ENCODE measurements around the gene CDC73. TPM values are rescaled to one million over a fixed set of nuclear protein-coding genes. Genes with fewer than 3 reads are reported as not detected.
"Not testable (repeated sequence)": the region's sequence is repeated elsewhere in the genome, so short reads cannot be mapped to it uniquely, and the experiment has no call there.

CDC73 gene
- total RNA-seq, 2 donors from 2014 or later: 27.8 to 30.1 TPM

DNA sequence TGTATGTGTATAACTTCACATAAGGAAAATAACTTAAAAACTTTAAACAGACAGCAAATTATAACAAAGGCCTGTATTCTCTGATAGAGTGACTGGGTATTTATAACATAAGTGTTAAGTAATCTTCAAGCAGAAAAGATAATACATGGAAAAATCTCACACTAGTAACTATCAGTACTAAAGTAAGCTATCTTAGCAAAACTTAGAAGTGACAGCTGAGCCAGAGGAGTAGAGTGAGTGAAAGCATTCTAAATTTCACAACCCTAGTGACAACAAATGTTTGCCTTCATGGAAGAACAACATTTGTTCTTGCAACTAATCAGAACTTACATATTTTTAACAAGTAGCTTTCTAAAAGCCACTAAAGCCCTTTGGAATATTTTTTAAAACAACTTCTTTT lies 139.1 kb downstream of the CDC73 start:
- DNase-seq (ENCODE audit: low spot score): no peak
- TF ChIP-seq, protein P1, sequence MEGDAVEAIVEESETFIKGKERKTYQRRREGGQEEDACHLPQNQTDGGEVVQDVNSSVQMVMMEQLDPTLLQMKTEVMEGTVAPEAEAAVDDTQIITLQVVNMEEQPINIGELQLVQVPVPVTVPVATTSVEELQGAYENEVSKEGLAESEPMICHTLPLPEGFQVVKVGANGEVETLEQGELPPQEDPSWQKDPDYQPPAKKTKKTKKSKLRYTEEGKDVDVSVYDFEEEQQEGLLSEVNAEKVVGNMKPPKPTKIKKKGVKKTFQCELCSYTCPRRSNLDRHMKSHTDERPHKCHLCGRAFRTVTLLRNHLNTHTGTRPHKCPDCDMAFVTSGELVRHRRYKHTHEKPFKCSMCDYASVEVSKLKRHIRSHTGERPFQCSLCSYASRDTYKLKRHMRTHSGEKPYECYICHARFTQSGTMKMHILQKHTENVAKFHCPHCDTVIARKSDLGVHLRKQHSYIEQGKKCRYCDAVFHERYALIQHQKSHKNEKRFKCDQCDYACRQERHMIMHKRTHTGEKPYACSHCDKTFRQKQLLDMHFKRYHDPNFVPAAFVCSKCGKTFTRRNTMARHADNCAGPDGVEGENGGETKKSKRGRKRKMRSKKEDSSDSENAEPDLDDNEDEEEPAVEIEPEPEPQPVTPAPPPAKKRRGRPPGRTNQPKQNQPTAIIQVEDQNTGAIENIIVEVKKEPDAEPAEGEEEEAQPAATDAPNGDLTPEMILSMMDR (IDR thresholded peaks at IDR 0.05): no peak
- no peaks in the 10 kb centered on the region for H3K9me3 ChIP-seq
- H3K27me3 ChIP-seq: no peaks in the 10 kb centered on the region
- peak overlapping the region in 1 of 2 donors; percentile 15 for H3K27ac ChIP-seq
- no peaks in the 10 kb centered on the region for H3K36me3 ChIP-seq
- no peaks in the 10 kb centered on the region for H3K4me1 ChIP-seq
- H3K4me3 ChIP-seq: no peak overlapping the region

DNA sequence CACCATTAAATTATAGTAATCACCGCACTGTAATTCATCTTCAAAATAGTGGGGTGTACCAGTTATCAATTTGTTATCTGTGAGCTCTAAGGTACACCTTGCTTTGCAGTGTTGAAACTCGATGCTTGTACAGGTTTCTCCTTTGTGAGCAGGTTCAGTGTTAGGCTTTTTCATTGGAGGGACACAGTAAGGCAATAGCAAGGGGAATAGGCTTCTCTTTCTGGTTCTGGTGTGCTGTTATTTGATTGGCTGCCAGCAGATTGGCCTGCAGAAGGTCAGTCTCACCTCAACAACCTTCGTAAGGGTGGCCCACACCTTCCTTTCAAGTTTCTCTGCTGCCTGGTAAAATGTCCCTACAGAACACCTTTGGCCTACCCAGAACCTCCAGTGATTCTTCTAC lies 140.8 kb downstream of the CDC73 start:
- Histone ChIP-seq H3K4me3 (no peak overlapping the region), H3K4me1 (no peaks in the 10 kb centered on the region), H3K27me3 (no peaks in the 10 kb centered on the region), H3K36me3 (no peaks in the 10 kb centered on the region), H3K9me3 (no peaks in the 10 kb centered on the region), H3K27ac (peak overlapping the region in 1 of 2 donors; percentile 11)
- TF ChIP-seq, protein P1 (IDR thresholded peaks at IDR 0.05): no peak
- DNase-seq (ENCODE audit: low spot score): no peak

DNA sequence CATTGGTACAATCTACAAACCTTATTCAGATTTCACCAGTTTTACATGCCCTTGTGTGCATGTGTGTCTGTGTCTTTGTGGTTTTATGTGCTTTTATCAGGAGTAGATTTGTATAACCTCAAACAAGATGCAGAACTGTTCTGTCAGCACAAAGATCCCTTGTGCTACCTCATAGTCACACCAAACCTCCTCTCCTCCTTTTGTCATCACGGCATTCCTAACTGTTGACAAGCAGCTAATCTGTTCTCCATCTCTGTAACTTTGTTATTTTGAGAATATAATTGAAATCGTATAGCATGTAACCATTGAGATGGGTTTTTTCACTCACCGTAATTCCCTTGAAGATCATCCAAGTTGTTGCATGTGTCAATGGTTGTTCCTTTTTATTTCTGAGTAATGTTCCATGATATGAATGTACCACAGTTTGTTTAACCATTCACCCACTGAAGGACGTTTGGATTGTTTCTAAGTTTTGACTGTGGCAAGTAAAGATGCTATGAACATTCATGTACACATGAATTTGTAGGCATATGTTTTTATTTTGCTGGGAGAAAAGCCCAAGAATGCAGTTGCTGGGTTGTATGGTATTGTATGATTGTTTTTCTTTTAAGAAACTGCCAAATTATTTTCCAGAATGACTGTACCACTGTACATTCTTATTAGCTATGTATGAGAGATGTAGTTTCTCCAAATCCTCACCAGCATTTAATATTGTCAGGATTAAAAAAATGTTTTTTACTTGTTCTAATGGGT lies 142.7 kb downstream of the CDC73 start:
- TF ChIP-seq, protein P1 (IDR thresholded peaks at IDR 0.05): no peak

DNA sequence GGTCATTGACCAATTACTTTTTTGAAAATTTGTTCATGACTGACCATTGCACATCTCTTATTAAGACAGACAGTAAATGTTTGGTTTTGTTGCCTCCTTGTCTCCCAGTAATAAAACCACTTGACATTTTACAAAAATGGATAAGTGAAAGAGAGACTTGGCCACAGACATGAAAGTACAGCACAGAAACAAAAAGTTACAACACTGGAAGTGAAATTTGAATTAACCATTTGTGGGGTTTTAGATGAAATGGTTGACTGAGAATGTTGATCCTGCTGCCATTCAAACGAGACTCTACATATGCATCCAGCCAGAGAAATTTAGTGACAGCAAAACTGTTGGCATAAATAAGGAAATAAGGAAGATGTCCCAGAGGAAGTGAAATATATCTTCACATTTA lies 143.9 kb downstream of the CDC73 start:
- Histone ChIP-seq H3K36me3 (no peaks in the 10 kb centered on the region), H3K9me3 (no peaks in the 10 kb centered on the region), H3K27ac (no peak overlapping the region), H3K4me3 (no peak overlapping the region), H3K27me3 (no peaks in the 10 kb centered on the region), H3K4me1 (no peaks in the 10 kb centered on the region)
- no peak for DNase-seq (ENCODE audit: low spot score)
- TF ChIP-seq, protein P1 (IDR thresholded peaks at IDR 0.05): no peak

More for the DNA sequence above, 142.7 kb downstream of the CDC73 start:
- Histone ChIP-seq H3K27ac (no peak overlapping the region), H3K9me3 (no peaks in the 10 kb centered on the region), H3K4me1 (no peaks in the 10 kb centered on the region), H3K4me3 (no peak overlapping the region), H3K36me3 (no peaks in the 10 kb centered on the region), H3K27me3 (no peaks in the 10 kb centered on the region)
- DNase-seq (ENCODE audit: low spot score): no peak

DNA sequence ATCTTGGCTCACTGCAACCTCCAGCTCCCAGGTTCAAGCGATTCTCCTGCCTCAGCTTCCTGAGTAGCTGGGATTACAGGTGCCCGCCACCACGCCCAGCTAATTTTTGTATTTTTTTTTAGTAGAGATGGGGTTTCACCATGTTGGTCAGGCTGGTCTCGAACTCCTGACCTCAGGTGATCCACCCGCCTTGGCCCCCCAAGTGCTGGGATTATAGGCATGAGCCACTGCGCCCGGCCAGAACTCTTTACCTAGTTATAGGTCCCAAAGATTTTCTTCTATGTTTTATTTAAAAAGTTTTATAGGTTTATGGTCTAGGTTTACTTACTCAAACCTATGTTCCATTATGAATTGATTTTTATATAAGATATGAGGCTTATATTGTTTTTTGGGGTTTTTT lies 145.0 kb downstream of the CDC73 start:
- not testable (repeated sequence) for H3K36me3 ChIP-seq; H3K9me3 ChIP-seq; DNase-seq (ENCODE audit: low spot score); H3K4me3 ChIP-seq; H3K27me3 ChIP-seq; H3K4me1 ChIP-seq; H3K27ac ChIP-seq

DNA sequence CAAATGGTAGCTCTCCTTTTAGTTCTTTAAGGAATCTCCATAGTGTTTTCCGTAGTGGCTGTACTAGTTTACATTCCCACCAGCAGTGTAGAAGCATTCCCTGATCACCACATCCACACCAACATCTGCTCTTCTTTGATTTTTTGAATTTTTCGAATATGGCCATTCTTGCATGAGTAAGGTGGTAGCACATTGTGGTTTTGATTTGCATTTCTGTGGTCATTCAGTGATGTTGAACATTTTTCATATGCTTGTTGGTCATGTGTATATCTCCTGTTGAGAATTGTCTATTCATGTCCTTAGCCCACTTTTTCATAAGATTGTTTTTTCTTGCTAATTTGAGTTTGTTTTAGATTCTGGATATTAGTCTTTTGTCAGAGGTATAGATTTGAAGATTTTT lies 149.2 kb downstream of the CDC73 start:
- H3K4me1 ChIP-seq: no peaks in the 10 kb centered on the region
- no peaks in the 10 kb centered on the region for H3K9me3 ChIP-seq
- no peak for DNase-seq (ENCODE audit: low spot score)
- TF ChIP-seq, protein P1 (IDR thresholded peaks at IDR 0.05): no peak
- no peak overlapping the region for H3K4me3 ChIP-seq
- H3K27me3 ChIP-seq: no peaks in the 10 kb centered on the region
- no peak overlapping the region for H3K27ac ChIP-seq
- H3K36me3 ChIP-seq: no peaks in the 10 kb centered on the region
